ENCODE data around the gene NFX1.

DNA sequence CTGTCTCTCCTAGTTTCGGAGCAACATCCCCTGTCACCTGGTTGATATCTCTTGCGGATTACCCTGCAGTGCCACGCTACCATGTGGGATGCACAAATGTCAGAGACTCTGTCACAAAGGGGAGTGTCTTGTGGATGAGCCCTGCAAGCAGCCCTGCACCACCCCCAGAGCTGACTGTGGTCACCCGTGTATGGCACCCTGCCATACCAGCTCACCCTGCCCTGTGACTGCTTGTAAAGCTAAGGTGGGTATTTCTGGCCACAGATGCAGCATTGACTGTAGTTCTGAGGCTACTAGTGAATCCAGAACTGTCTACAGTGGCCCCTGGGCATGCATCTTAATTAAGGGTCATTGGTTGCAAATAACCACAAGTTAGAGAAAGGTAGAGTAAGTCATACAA is 61.2 kb downstream of the NFX1 start:
- TF ChIP-seq CTCF (IDR thresholded peaks at IDR 0.05) (no peak), POLR2AphosphoS5 (IDR thresholded peaks at IDR 0.05) (no peak), POLR2A (IDR thresholded peaks at IDR 0.05) (no peak)

Data from transverse colon (tissue), 4 donors.